GM12874 (cell line): ENCODE results near the gene KHSRP.

Experiments
- CTCF ChIP-seq: IDR thresholded peaks from 2 replicates; pipeline ENCODE4 v1.5.1; 2011; ENCODE audit warnings: low read depth, mild to moderate bottlenecking, control low read depth, low read length, moderate library complexity; ENCODE audit not compliant: insufficient read depth

The KHSRP gene

GRCh38 chr19:6433165-6433564 is 8.6 kb upstream of the KHSRP start:
- no peak for TF ChIP-seq CTCF

- TF ChIP-seq CTCF: no peak
Observed at GRCh38 chr19:6431891-6432290, 7.3 kb upstream of the KHSRP start.

- TF ChIP-seq CTCF: no peak
Observed at GRCh38 chr19:6429419-6430221, 5.0 kb upstream of the KHSRP start.

GRCh38 chr19:6427131-6427530 is 2.5 kb upstream of the KHSRP start:
- no peak for TF ChIP-seq CTCF

- no peak for TF ChIP-seq CTCF
Observed at GRCh38 chr19:6425732-6426620, 1.4 kb upstream of the KHSRP start.

GRCh38 chr19:6424939-6425731 is 524 bp upstream of the KHSRP start:
- no peak for TF ChIP-seq CTCF
